Adrenal gland (tissue), 5 donors: ENCODE data around the gene GABRR3.

Experiments used
- CTCF ChIP-seq, 6 experiments: fragments of 450-650 bp in 4 of 6; fragments of 200-600 bp in 2 of 6; sonication (generic) in 1 of 6; IDR thresholded peaks; 1 replicate in 5 of 6; 2 replicates in 1 of 6; pipeline versions ENCODE4 v1.5.1 to v1.8.0; 2016 to 2021; ENCODE audit warnings: antibody characterized with exemption in 6 of 6, mild to moderate bottlenecking in 2 of 6, moderate library complexity in 1 of 6
- POLR2A ChIP-seq, 2 donors: fragments of 450-650 bp; IDR thresholded peaks; one replicate each; pipeline ENCODE4 v1.6.1; 2017; ENCODE audit warnings: antibody characterized with exemption in 2 of 2, mild to moderate bottlenecking in 2 of 2, moderate library complexity in 1 of 2
- donor health status: DM: no; HTN: no; CAD: no.

DNA sequence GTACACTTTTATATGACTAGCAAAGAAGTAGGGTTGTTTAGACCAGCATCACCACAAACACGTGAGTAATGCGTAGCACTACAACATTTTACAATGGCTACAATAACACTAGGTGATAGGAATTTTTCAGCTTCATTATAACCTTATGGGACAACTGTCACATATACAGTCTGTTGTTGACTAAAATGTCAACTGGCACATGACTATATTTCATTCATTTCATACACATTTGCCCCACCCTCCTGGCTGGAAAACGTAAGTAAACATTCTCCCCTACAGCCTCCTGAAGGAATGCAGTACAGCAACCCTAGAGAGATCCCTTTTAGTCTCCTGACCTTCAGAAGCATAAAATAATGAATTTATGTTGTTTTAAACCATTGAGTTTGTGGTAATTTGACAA is 79.1 kb downstream of the GABRR3 start:
- TF ChIP-seq CTCF (IDR thresholded peaks at IDR 0.05) (no peak), POLR2A (IDR thresholded peaks at IDR 0.05) (no peak)
